CD4-positive, alpha-beta T cell treated with Interferon alpha-2 for 1 hour (primary cell): ENCODE measurements around the gene GALNT5.
"Not testable (repeated sequence)": the region's sequence is repeated elsewhere in the genome, so short reads cannot be mapped to it uniquely, and the experiment has no call there.

Experiments used
- DNase-seq, 2 donors: peaks; one replicate each; pipeline ENCODE4 v3.0.0-alpha.2; 2020 to 2022

The GALNT5 gene

GRCh38 chr2:157252529-157252928, 5.0 kb upstream of the GALNT5 start:
- no peak for DNase-seq

DNA sequence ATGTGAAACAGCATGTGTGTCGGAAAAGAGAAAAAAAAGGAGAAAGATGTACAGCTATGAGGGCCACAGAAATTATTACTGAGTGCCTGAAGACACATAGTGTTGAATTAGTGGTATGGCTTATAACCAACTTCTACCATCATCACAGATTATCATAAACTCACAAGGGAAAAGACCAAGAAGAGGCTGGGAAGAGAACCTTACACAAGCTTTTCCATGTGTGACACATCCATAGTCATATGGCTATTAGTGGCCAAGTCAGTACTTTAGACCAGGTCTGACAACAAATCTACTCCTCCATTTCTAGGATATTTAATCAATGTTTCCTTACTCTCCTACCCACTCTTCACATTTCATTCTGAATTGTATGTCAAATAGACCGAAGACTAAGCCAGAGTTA, 3.5 kb upstream of the GALNT5 start:
- no peak for DNase-seq

- DNase-seq: no peak
Measured at GRCh38 chr2:157255746-157256145, 1.8 kb upstream of the GALNT5 start.

GRCh38 chr2:157256626-157257025, 879 bp upstream of the GALNT5 start:
- no peak for DNase-seq

DNA sequence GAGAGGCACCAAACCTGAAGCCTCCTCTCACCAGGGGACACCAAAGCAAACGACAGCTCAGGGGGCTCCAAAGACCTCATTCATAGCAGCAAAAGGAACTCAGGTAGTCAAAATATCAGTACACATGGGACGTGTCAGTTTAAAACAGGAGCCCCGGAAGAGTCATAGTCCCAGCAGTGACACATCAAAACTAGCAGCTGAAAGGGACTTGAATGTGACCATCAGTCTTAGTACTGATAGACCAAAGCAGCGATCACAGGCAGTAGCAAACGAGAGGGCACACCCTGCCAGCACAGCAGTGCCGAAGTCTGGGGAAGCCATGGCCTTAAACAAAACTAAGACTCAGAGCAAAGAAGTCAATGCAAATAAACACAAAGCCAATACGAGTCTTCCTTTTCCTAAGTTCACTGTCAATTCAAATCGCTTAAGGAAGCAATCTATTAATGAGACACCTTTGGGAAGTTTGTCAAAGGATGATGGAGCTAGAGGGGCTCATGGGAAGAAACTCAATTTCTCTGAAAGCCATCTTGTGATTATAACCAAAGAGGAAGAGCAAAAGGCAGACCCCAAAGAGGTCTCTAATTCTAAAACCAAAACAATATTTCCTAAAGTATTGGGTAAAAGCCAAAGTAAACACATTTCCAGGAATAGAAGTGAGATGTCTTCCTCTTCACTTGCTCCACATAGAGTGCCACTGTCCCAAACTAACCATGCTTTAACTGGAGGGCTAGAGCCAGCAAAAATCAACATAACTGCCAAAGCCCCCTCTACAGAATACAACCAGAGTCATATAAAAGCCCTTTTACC, 1.2 kb downstream of the GALNT5 start:
- DNase-seq: no peak

GRCh38 chr2:157259386-157259785, 1.9 kb downstream of the GALNT5 start:
- DNase-seq: no peak

- DNase-seq: no peak
Measured at GRCh38 chr2:157259960-157260359, 2.5 kb downstream of the GALNT5 start.

DNA sequence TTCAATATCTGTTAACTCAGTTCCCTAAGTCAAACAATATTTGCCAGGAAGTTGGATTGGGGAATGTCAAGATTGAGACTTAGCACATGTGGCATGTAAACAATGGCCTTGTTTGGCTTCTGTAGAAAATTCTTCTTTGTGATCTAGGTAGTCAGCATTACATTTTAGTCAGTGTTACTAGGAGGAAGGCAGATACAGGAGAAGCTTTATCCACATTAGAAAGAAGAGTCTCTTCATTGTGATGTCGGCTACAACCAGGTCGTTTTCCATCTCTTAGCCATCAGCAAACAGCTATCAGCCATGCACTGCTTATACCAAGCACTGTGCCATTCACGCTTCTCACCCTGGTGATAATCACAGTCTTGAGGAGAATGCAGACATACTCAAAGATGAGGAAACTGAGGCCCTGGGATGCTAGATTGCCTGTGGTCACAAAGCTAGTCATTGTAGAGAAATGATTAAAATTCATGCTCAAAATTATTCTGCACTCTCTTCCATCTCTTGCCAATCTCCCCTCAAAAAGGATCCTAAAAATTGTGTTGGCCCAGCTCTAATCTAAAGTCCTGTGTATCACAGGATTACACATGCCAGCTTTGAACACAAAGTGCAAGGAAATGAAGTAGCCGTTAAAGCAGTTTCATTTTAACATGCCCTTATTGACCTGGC, 3.2 kb downstream of the GALNT5 start:
- DNase-seq: no peak

- peak in 1 of 2 donors; percentile 1 for DNase-seq
Measured at GRCh38 chr2:157261199-157261782, 3.8 kb downstream of the GALNT5 start.

- no peak for DNase-seq
Measured at GRCh38 chr2:157262248-157262647, 4.7 kb downstream of the GALNT5 start.

GRCh38 chr2:157264099-157264498, 6.6 kb downstream of the GALNT5 start:
- no peak for DNase-seq

DNA sequence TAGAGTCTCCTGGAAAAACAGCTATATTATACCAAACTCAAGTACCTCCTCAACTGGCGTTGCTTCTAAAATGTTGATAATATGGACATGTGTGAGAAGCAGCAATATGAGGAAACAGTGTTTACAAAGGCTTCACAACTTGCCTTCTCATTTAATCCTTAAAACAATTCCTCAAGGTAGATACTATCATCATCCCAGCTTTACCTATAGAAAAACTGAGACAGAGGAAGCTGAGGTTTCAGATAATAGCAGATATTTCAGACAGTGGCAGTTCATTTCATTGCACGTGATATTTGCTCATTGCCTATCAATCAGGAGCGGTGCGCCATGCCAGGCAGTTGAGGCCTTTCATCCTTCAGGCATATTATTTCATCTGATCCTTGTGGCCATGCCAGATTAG, 8.3 kb downstream of the GALNT5 start:
- no peak for DNase-seq

GRCh38 chr2:157267476-157267875, 10.0 kb downstream of the GALNT5 start:
- DNase-seq: no peak

GRCh38 chr2:157269060-157269459, 11.6 kb downstream of the GALNT5 start:
- no peak for DNase-seq

- DNase-seq: no peak
Measured at GRCh38 chr2:157269922-157270321, 12.4 kb downstream of the GALNT5 start.

- no peak for DNase-seq
Measured at GRCh38 chr2:157271590-157272203, 14.2 kb downstream of the GALNT5 start.

DNA sequence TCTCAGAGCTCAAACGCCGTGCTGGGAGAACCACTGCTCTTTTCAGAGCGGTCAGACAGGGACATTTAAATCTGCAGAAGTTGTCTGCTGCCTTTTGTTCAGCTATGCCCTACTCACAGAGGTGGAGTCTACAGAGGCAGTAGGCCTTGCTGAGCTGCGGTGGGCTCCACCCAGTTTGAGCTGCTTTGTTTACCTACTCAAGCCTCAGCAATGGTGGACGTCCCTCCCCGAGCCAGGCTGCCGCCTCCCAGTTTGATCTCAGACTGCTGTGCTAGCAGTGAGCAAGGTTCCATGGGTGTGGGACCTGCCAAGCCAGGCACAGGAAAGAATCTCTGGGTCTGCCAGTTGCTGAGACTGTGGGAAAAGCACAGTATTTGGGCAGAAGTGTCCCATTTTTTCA, 21.8 kb downstream of the GALNT5 start:
- not testable (repeated sequence) for DNase-seq

GRCh38 chr2:157281316-157281715, 23.8 kb downstream of the GALNT5 start:
- DNase-seq: no peak

GRCh38 chr2:157283468-157283867, 26.0 kb downstream of the GALNT5 start:
- no peak for DNase-seq

DNA sequence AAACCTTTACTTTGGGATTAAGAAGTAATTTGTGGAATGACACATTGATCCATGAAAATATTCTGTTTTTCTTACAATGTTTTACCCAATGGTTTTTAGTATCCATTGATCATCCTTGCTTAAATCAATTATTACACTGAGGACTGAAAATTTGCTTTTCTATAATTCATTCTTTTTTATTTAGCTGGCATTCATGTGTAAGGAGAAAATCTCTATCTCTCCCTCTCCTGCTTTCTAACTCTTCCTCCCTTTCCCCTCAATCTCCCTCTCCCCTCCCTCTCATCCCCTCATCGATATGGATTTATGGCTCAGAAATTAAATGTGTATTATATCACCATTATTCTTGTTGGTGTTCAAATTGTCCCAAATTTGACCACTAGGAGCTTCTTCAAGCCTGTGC, 29.7 kb downstream of the GALNT5 start:
- no peak for DNase-seq

DNA sequence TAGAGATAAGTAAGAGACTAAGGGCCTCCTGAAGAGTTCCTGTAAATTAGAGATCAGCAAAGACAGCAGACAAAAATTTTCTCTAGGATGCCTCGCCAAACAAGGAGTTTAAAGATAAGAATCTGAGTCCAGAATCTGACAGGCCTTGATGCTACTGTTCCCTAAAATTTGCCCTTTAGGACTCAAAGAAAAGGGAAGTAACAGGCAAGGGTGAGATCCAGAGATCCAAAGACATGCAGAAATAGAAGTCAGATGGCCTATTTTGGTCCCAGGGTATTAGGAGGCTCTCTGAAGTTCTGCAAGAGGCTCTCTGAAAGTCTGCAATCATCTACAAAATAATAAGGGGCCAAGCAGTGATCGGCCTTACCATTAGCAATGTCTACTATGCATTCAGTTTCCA, 33.0 kb downstream of the GALNT5 start:
- no peak for DNase-seq

DNA sequence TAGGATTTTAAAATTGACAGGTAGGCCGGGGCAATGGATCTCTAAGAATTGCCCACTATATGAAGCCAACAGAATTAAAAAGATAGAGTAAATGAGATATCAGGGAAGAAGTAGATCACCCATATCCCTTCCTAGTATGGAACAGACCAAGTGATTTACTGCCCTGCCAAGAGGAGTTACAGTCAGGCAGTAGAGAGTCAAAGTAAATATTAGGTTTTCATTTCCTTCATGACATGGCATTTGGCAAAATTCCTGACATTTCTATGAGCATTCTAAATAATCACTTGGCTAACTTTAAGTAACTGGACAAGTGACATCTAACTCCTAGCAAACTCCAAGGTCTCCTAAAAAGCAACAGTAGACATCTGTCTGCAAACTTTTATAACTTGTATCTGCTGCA, 33.5 kb downstream of the GALNT5 start:
- no peak for DNase-seq

- no peak for DNase-seq
Measured at GRCh38 chr2:157292853-157293252, 35.3 kb downstream of the GALNT5 start.

GRCh38 chr2:157296490-157296889, 39.0 kb downstream of the GALNT5 start:
- DNase-seq: no peak
